K562 (cell line): ENCODE results near the gene ZNF468.

Experiments
- CBX8 ChIP-seq: fragments of 200-600 bp; sonication (generic); IDR thresholded peaks from 2 replicates; pipeline ENCODE4 v1.6.1; 2012; ENCODE audit warnings: borderline replicate concordance, mixed run types, low read depth, mild to moderate bottlenecking, moderate library complexity, mixed read lengths, low read length, control low read depth, inconsistent platforms; ENCODE audit not compliant: poor library complexity, severe bottlenecking; ENCODE audit errors: extremely low read depth
- JUNB ChIP-seq: fragments of 450-650 bp; formaldehyde crosslinking; conservative IDR thresholded peaks from 2 replicates; pipeline ENCODE4 v1.4.0; 2020; ENCODE audit warnings: mild to moderate bottlenecking
- JUND ChIP-seq, 2 experiments: IDR thresholded peaks; 2 replicates in 1 of 2; 3 replicates in 1 of 2; pipeline ENCODE4 v1.6.1; 2011; ENCODE audit warnings: borderline replicate concordance in 2 of 2, low read depth in 2 of 2, low read length in 2 of 2, improper control_type of control experiment in 1 of 2, missing biosample characterization in 1 of 2, missing genetic modification characterization in 1 of 2, missing genetic modification reagents in 1 of 2
- MYC ChIP-seq, 2 experiments: fragments of 250-450 bp in 1 of 2; sonication (Bioruptor Pico) in 1 of 2; IDR thresholded peaks; 2 replicates each; pipeline versions ENCODE4 v1.5.1 to v1.6.1; 2012 to 2021; ENCODE audit warnings: low read depth in 2 of 2, borderline replicate concordance in 1 of 2, improper control_type of control experiment in 1 of 2, low read length in 1 of 2, mild to moderate bottlenecking in 1 of 2, moderate library complexity in 1 of 2
- POLR2A ChIP-seq: fragments of 450-650 bp; conservative IDR thresholded peaks from 2 replicates; pipeline ENCODE4 v1.6.1; 2016
- PRMT5 ChIP-seq: sonication (generic); formaldehyde crosslinking; IDR thresholded peaks from 2 replicates; pipeline ENCODE4 v1.5.0; 2020; ENCODE audit warnings: missing genetic modification reagents
- SNAPC5 ChIP-seq: fragments of 250-450 bp; sonication (Bioruptor Pico); IDR thresholded peaks from 2 replicates; pipeline ENCODE4 v1.8.0; 2021; ENCODE audit warnings: moderate library complexity, mild to moderate bottlenecking, inconsistent platforms
- SUPT5H ChIP-seq: fragments of 450-650 bp; IDR thresholded peaks from 2 replicates; pipeline ENCODE4 v1.6.1; 2016
- ZNF165 ChIP-seq: fragments of 250-450 bp; sonication (Bioruptor Pico); IDR thresholded peaks from 2 replicates; pipeline ENCODE4 v1.4.0; 2020; ENCODE audit warnings: borderline replicate concordance
- ZZZ3 ChIP-seq: fragments of 450-650 bp; IDR thresholded peaks from 2 replicates; pipeline ENCODE4 v1.6.1; 2016; ENCODE audit warnings: antibody characterized with exemption, mild to moderate bottlenecking, moderate library complexity
- TF ChIP-seq, protein P1 (sequence below): fragments of 250-450 bp; sonication (Bioruptor Pico); IDR thresholded peaks from 2 replicates; pipeline ENCODE4 v1.4.0; 2020
- TF ChIP-seq, protein P2 (sequence below): sonication (generic); formaldehyde crosslinking; IDR thresholded peaks from 2 replicates; pipeline ENCODE4 v1.8.0; 2022; ENCODE audit warnings: missing genetic modification reagents, mild to moderate bottlenecking, moderate library complexity, borderline replicate concordance
- TF ChIP-seq, protein P3 (sequence below), 3 experiments: IDR thresholded peaks in 2 of 3; conservative IDR thresholded peaks in 1 of 3; 2 replicates each; pipeline ENCODE4 v1.5.1; 2011 to 2012; ENCODE audit warnings: low read length in 3 of 3, mild to moderate bottlenecking in 3 of 3, control low read depth in 2 of 3, improper control_type of control experiment in 1 of 3, inconsistent platforms in 1 of 3, low read depth in 1 of 3, mixed read lengths in 1 of 3, moderate library complexity in 1 of 3; ENCODE audit not compliant: insufficient read depth in 2 of 3

DNA sequence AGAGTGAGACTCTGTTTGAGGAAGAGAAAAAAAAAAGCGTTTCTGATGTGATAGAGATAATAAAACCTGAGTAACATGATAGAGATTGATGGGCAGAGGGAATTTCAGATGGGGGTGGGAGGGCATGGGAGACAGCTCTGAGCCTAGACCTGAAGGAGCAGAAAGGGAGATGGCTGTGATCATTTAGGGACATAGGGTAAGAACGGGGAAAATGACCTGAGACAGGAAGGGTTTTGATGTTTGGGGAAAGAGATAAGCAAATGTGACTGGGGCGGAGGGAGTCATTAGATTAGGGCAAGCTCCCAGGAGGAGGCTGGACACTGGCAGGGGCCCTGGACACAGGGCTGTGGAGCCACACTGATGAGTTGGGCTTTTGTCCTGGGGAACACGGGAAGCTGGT lies 33.9 kb upstream of the ZNF468 start:
- TF ChIP-seq, protein P1, sequence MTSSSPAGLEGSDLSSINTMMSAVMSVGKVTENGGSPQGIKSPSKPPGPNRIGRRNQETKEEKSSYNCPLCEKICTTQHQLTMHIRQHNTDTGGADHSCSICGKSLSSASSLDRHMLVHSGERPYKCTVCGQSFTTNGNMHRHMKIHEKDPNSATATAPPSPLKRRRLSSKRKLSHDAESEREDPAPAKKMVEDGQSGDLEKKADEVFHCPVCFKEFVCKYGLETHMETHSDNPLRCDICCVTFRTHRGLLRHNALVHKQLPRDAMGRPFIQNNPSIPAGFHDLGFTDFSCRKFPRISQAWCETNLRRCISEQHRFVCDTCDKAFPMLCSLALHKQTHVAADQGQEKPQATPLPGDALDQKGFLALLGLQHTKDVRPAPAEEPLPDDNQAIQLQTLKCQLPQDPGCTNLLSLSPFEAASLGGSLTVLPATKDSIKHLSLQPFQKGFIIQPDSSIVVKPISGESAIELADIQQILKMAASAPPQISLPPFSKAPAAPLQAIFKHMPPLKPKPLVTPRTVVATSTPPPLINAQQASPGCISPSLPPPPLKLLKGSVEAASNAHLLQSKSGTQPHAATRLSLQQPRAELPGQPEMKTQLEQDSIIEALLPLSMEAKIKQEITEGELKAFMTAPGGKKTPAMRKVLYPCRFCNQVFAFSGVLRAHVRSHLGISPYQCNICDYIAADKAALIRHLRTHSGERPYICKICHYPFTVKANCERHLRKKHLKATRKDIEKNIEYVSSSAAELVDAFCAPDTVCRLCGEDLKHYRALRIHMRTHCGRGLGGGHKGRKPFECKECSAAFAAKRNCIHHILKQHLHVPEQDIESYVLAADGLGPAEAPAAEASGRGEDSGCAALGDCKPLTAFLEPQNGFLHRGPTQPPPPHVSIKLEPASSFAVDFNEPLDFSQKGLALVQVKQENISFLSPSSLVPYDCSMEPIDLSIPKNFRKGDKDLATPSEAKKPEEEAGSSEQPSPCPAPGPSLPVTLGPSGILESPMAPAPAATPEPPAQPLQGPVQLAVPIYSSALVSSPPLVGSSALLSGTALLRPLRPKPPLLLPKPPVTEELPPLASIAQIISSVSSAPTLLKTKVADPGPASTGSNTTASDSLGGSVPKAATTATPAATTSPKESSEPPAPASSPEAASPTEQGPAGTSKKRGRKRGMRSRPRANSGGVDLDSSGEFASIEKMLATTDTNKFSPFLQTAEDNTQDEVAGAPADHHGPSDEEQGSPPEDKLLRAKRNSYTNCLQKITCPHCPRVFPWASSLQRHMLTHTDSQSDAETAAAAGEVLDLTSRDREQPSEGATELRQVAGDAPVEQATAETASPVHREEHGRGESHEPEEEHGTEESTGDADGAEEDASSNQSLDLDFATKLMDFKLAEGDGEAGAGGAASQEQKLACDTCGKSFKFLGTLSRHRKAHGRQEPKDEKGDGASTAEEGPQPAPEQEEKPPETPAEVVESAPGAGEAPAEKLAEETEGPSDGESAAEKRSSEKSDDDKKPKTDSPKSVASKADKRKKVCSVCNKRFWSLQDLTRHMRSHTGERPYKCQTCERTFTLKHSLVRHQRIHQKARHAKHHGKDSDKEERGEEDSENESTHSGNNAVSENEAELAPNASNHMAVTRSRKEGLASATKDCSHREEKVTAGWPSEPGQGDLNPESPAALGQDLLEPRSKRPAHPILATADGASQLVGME (CRISPR knock-in tag): no peak
- no peak for TF ChIP-seq JUNB (CRISPR knock-in tag)
- TF ChIP-seq SUPT5H: no peak
- TF ChIP-seq, protein P2, sequence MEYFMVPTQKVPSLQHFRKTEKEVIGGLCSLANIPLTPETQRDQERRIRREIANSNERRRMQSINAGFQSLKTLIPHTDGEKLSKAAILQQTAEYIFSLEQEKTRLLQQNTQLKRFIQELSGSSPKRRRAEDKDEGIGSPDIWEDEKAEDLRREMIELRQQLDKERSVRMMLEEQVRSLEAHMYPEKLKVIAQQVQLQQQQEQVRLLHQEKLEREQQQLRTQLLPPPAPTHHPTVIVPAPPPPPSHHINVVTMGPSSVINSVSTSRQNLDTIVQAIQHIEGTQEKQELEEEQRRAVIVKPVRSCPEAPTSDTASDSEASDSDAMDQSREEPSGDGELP (CRISPR knock-in tag): no peak
- no peak for TF ChIP-seq POLR2A
- TF ChIP-seq ZNF165 (CRISPR knock-in tag): no peak
- TF ChIP-seq CBX8: no peak
- no peak for TF ChIP-seq PRMT5
- TF ChIP-seq MYC (IDR thresholded peaks at IDR 0.05; ENCODE audit: low read depth, low read length): no peak
- no peak for TF ChIP-seq MYC (CRISPR knock-in tag; IDR thresholded peaks at IDR 0.05; ENCODE audit: borderline replicate concordance, low read depth)
- TF ChIP-seq ZZZ3: no peak
- TF ChIP-seq SNAPC5 (CRISPR knock-in tag): no peak
- no peak for TF ChIP-seq JUND (IDR thresholded peaks at IDR 0.05; ENCODE audit: borderline replicate concordance, low read depth, low read length)
- no peak for TF ChIP-seq JUND (tag; IDR thresholded peaks at IDR 0.05; ENCODE audit: borderline replicate concordance, low read depth, low read length)
- TF ChIP-seq, protein P3, sequence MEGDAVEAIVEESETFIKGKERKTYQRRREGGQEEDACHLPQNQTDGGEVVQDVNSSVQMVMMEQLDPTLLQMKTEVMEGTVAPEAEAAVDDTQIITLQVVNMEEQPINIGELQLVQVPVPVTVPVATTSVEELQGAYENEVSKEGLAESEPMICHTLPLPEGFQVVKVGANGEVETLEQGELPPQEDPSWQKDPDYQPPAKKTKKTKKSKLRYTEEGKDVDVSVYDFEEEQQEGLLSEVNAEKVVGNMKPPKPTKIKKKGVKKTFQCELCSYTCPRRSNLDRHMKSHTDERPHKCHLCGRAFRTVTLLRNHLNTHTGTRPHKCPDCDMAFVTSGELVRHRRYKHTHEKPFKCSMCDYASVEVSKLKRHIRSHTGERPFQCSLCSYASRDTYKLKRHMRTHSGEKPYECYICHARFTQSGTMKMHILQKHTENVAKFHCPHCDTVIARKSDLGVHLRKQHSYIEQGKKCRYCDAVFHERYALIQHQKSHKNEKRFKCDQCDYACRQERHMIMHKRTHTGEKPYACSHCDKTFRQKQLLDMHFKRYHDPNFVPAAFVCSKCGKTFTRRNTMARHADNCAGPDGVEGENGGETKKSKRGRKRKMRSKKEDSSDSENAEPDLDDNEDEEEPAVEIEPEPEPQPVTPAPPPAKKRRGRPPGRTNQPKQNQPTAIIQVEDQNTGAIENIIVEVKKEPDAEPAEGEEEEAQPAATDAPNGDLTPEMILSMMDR (IDR thresholded peaks at IDR 0.05 in 2 of 3, conservative IDR thresholded peaks at IDR 0.05 in 1 of 3; ENCODE audit: insufficient read depth in 2 of 3, low read depth in 1 of 3, low read length in 3 of 3): no peak
